Kidney epithelial cell (primary cell): ENCODE data around the gene COMP. TPM values are rescaled to one million over a fixed set of nuclear protein-coding genes. Genes with fewer than 3 reads are reported as not detected.

Source experiments
- DNase-seq: peaks from one replicate; pipeline ENCODE4 v3.0.0-alpha.2; 2010; ENCODE audit warnings: low read depth
- H3K27me3 ChIP-seq: 2 replicates; pipeline ENCODE4 v1.6.0; 2011; ENCODE audit warnings: low read length; ENCODE audit not compliant: control insufficient read depth, insufficient read depth
- H3K36me3 ChIP-seq: 2 replicates; pipeline ENCODE4 v1.5.1; 2011; ENCODE audit warnings: low read length; ENCODE audit not compliant: control insufficient read depth, insufficient read depth
- H3K4me3 ChIP-seq: 2 replicates; pipeline ENCODE4 v1.5.1; 2011; ENCODE audit warnings: low read depth, mild to moderate bottlenecking, control low read depth, low read length
- CTCF ChIP-seq: IDR thresholded peaks from 2 replicates; pipeline ENCODE4 v1.5.1; 2011; ENCODE audit warnings: mild to moderate bottlenecking, moderate library complexity, low read length, control low read depth, inconsistent platforms; ENCODE audit not compliant: insufficient read depth, poor library complexity, severe bottlenecking
- total RNA-seq: library from RNA; depleted of rRNA; stranded (reverse); fragments of >200 nt; gene quantifications from 2 replicates; pipeline ENCODE4 v1.2.3, GENCODE V29; 2015

Gene COMP
- total RNA-seq, 1 donor from 2014 or later, result not detected

GRCh38 chr19:18749362-18750231 is 41.5 kb downstream of the COMP start:
- TF ChIP-seq CTCF, result no peak
- H3K36me3 ChIP-seq, result peaks cover 2% of the 10 kb centered on the region
- no peak overlapping the region for H3K4me3 ChIP-seq
- H3K27me3 ChIP-seq, result no peaks in the 10 kb centered on the region
- no peak for DNase-seq

GRCh38 chr19:18746401-18747325 is 44.4 kb downstream of the COMP start:
- no peak overlapping the region for H3K4me3 ChIP-seq
- DNase-seq, result no peak
- no peaks in the 10 kb centered on the region for H3K27me3 ChIP-seq
- TF ChIP-seq CTCF, result no peak
- peaks cover 2% of the 10 kb centered on the region for H3K36me3 ChIP-seq

- DNase-seq, result no peak
- no peak overlapping the region for H3K4me3 ChIP-seq
- H3K36me3 ChIP-seq, result peaks cover 2% of the 10 kb centered on the region
- no peaks in the 10 kb centered on the region for H3K27me3 ChIP-seq
- TF ChIP-seq CTCF, result no peak
Measured at GRCh38 chr19:18745931-18746330, 45.2 kb downstream of the COMP start.

- Histone ChIP-seq H3K27me3 (no peaks in the 10 kb centered on the region), H3K4me3 (no peak overlapping the region), H3K36me3 (peaks cover 2% of the 10 kb centered on the region)
- no peak for DNase-seq
- TF ChIP-seq CTCF, result no peak
Measured at GRCh38 chr19:18745012-18745735, 45.9 kb downstream of the COMP start.

GRCh38 chr19:18743784-18744418 is 47.2 kb downstream of the COMP start:
- no peak for DNase-seq
- H3K36me3 ChIP-seq, result no peaks in the 10 kb centered on the region
- H3K4me3 ChIP-seq, result no peak overlapping the region
- H3K27me3 ChIP-seq, result no peaks in the 10 kb centered on the region
- TF ChIP-seq CTCF, result no peak
